ENCODE data around the gene SYT12. TPM values are rescaled to one million over a fixed set of nuclear protein-coding genes. Genes with fewer than 3 reads are reported as not detected.
A peak's percentile ranks its signal among the peaks of the same experiment; 100 is the strongest.
"Not testable (repeated sequence)": the region's sequence is repeated elsewhere in the genome, so short reads cannot be mapped to it uniquely, and the experiment has no call there.

SYT12 gene, protein sequence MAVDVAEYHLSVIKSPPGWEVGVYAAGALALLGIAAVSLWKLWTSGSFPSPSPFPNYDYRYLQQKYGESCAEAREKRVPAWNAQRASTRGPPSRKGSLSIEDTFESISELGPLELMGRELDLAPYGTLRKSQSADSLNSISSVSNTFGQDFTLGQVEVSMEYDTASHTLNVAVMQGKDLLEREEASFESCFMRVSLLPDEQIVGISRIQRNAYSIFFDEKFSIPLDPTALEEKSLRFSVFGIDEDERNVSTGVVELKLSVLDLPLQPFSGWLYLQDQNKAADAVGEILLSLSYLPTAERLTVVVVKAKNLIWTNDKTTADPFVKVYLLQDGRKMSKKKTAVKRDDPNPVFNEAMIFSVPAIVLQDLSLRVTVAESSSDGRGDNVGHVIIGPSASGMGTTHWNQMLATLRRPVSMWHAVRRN
- total RNA-seq, result 0.92 TPM

DNA sequence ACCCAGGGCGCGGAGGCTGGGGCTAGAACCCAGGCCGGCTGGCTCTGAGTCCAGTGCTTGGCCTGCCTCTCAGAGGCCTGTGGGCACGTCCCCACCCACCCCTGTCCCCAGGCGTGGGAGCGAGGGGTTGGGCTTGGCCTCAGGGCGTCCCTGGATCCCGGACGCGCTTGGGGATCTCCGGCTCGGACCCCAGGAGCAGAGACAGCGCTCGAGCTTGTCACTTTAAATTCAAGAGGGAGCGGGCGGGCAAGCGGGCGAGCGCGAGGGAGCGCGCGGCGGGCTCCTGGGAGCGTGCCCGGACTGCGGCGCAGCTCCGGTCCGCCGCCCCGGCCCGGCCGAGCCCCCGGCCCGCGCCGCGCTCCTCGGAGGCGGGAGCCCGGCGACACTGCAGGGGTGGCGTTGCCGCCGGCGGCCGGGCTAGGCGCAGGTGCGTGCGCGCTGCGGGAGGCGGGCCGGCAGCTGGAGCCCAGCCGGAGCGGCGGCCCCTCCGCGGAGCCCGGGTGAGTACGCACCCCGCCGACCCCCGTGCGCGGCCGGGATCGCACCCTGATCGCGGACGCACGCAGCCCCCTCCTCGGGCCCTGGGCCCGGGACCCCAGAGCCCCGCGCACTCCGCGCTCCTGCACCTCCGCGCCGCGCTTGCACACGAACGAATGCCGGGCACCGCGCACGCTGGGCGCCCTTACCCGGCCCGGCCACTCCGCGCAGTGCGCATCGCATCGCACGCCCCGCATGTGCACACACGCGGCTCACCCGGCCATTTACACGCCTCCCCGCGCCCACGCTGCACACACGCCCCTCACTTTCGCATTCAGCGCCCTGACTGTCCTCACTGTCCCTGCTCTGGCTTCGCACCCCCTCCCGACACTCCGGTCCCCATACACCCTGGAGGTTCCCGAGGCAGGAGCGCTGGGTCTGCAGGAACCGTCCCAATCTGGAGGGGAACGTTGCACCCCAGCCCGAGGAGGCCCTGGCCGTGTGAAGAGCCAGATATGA is at the start of gene SYT12:
Gene SYT12 (plus strand): TSS at position 174 of the 996 bp plus-strand sequence. CDS start 7,011 bp downstream, outside the sequence.
- ATAC-seq, result peak; percentile 37

DNA sequence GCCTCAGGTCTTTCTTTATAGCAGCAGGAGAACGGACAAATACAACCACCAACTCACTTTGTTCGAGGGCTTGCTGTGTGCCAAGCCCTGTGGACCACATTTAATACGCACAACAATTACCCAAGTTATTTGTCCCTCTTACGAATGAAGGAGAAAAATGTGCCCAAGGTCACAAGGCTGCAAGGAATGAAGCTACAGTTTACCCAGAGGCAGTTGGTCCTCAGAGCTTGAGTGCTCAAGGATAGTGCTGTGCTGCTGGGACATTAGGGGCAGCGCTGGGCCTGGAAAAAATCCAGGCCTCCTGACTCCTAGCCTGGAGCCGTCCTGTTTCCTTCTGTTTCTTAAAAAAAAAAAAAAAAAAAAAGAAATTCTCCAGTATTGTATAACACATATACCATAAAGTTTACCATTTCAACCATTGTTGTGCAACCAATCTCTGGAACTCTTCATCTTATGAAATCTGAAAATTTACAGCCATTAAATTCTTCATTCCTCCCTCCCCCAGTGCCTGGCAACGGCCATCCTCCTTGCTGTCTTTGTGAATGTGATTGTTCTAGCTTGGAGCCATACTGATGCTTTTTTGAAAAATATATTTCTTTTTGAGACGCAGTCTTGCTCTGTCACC is 48.9 kb upstream of the SYT12 start:
- no peak for ATAC-seq

DNA sequence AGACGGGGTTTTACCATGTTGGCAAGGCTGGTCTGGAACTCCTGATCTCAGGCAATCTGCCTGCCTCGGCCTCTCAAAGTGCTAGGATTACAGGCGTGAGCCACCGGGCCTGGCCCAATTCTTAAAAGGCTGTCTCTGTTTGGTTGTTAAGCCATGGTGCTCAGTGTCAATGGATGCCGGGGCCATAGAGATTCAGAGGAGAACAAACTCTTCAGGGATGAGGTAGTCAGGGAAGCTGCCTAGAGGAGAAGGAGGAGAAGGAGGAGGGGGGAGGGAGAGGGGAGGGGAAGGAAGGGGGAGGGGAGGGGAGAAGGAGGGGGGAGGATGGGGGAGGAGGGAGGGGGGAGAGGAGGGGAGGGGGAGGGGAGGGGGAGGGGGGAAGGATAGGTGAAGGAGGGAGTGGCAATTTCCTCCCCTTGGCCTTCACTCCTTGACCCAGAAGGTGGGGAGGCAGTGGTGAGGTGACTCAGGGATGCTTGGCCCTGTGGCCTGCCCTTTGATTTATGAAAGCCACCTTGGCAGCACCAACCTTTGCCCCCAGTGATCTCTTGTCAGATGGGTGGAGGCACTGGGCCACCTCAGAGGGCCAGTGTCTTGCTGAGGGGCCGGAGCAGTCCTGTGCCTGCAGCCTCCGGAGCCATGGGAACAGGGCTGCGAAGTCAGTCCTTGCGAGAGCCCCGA is 48.1 kb upstream of the SYT12 start, which contains the start of gene C11orf86:
Gene C11orf86 (plus strand): TSS at position 581 of the 681 bp plus-strand sequence. CDS start 59 bp downstream, at position 640.
- ATAC-seq, result no peak

DNA sequence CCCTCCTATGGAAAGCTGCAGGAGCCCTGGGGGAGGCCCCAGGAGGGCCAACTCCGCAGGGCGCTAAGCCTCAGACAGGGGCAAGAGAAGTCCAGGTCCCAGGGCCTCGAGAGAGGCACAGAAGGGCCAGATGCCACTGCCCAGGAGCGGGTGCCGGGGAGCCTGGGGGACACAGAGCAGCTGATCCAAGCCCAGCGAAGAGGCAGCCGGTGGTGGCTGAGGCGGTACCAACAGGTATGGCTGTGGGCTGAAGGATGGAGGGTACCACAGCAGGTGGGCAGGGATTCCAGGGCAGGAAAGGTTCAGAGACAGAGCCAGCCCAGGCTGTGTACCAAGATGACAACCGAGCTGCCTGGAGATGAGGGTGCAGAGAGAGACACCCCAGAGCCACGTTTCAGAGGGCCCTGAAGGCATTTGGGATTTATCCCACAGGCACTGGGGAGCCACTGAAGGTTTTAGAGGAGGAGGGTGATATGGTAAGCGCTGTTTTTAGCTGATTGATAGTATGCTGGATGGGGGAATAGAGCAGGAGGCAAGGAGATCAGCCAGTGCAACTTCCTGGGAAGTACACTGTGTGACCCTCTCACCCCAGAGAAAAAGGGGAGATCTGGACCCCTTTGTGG is 47.4 kb upstream of the SYT12 start:
- no peak for ATAC-seq

DNA sequence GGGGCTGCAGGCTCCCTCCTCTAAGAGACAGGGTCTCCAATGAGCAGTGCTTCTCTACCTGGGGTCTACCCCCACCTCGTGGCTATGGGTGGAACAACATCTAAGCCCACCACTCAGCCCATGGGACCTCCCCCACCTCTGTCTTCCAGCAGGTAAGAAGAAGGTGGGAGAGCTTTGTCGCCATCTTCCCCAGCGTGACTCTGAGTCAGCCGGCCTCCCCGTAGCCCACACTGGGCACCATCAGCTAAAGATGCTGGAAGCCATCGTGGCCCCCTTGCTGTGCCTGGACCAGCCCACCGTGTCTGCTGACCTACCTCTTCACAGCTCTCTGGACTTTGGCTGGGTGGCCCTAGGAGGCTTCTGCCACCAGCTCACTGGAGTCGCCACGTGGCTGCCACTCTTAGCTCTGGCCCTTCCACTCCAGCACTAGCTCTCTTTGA is 46.9 kb upstream of the SYT12 start:
- ATAC-seq, result no peak

DNA sequence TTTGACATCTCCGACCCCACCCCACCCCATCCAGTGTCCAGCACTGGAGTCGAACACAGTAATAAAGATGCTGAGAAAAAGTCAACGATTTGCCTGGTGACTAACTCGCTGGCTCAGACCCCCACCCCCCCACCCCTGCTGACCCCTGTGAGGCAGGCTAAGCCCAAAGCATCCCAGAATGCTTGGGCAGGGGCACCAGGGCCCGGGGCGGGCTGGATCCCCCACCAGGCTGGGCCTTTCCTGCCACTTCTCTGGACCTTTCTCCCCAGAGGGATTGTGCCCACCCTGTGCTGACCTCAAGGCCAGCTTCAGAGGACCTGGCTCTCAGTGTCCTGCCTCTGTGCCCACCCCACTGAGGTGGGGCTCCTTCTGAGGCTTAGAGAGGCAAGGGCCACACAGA is 46.0 kb upstream of the SYT12 start:
- no peak for ATAC-seq

DNA sequence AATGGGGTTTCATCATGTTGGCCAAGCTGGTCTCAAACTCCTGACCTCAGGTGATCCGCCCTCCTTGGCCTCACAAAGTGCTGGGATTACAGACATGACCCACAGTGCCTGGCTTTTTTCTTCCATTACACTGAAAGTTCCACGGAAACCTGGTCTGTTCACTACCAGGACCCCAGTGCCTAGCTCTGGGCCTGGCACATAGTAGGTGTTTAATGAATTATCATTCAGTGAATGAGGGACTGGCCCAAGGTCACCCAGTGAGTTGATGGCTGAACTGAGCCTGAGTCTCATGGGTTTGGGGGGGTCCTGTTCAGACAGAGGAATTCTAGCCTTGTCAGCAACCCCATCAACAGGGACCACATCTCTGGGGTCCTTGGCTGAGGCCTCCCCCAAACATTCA is 44.7 kb upstream of the SYT12 start:
- no peak for ATAC-seq

DNA sequence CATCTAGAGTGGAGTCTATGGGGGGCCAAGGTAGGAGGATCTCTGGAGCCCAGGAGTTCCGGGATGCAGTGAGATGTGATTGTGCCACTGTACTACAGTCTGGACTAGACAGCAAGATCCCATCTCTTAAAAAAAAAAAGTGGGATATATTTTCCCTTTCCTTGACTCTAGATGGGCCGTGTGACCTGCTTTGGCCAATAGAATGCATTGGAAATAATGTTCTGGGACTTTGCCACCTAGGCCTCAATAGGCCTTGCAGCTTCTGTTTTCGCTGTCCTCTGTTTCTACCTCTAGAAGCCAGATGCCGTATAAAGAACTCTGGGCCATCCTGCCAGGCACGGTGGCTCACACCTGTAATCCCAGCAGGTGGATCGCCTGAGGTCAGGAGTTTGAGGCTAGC is 44.2 kb upstream of the SYT12 start:
- no peak for ATAC-seq

DNA sequence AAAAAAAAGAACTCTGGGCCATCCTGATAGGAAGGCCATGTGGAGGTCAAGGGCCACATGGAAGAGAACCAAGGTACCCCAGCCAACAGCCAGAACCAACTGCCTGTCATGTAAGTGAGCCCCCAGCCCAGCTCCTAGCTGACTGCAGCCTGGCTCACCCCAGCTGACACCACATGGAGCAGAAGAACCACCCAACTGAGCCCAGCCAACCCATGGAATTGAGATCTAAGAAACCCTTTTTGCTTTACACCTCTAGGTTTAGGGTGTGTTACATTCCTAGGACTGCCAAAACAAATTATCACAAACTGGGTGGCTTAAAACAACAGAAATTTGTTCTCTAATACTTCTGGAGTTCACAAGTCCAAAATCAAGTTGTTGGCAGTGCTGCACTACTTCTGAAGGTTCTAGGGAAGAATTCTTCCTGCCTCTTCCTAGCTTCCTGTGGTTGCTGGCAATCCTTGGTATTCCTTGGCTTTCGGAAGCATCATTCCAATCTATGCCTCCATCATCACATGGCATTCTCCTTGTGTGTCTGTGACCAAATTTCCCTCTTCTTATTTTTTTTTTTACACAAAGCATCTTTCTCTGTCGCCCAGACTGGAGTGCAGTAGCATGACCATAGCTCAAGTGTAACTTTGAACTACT is 43.5 kb upstream of the SYT12 start:
- ATAC-seq, result no peak

DNA sequence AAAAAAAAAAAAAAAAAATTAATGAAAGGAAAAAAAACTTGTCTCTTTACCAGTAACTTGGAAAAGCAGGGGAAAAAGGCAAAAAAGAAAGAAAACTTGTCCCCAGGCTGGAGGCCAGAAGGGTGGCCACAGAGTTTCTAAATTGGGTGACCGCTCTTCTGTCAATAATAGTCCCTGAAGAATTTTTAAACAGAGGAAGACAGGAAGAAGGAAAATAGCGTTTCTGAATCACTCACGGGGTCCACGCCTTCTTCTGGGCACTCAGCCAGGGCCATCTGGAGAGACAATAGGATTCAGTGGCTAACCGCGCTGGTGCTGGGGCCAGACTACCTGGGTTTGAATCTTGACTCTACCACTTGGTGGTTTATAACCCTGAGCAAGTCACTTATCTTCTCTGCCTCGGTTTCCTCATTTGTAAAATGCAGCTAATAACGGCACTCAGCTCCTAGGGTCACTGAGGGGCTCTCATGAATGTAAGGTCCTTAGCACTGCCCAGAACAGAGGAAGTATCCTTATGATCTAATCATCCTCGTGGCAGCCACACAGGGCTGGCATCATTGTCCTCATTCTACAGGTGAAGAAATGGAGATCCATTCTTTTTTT is 40.9 kb upstream of the SYT12 start:
- ATAC-seq, result peak; percentile 67

DNA sequence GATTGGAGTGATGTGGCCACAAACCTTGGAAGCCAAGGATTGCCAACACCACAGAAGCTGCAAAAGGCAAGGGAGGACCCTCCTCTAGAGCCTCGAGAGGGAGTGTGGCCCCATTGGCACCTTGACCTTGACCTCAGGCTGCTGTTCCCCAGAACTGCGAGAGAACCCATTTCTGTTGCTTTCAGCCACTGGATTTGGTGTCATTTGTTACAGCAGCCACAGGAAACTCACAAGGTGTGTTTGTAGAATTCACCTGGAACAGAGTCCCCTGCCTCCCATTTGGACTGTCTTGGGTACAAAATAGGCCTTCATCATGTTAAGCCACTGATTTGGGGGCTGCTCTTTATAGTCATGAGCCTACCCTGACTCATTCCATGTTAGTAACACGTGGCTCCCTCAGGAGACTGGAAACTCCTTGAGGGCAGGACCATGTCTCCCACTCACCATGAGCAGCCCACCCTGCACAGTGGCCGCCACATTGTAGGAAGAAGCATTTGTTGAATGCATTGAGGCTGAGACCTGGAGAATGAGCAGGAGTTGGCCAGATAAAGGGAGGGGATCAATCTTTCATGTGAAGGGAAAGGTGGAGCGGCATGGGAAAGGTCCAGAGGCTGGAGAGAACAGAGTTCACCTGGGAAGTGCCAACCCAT is 39.5 kb upstream of the SYT12 start:
- no peak for ATAC-seq

DNA sequence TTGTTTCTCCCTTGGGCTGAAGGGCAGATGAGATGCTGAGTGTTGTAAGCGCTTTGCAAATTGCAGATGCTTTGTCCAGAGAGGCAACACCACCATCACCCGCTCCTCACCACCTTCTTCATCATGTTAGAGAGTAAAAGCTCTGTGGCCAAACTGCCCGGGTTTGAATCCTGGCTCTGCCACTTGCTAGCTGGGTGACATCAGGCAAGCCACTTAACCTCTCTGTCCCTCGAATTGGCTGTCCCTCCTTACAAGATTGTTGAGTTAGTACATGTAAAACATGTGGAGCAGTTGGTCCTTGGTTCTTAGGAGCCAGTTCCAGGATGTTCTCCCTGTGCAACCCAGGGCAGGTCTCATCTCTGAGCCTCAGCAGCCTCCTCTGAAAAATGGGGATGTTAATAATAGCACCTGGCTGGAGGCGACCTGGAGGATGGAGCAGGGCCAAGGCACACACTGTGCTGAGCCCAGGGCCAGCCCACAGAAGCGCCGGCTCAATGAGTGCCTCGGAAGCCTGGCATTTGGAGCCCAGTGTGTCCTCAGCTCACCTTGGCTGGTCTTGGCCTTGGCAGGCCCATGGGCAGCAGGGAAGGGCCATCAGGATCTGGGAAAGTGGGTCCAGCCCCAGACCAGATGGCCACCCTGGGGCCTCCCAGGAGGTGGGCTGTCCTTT is 37.3 kb upstream of the SYT12 start:
- peak; percentile 9 for ATAC-seq

DNA sequence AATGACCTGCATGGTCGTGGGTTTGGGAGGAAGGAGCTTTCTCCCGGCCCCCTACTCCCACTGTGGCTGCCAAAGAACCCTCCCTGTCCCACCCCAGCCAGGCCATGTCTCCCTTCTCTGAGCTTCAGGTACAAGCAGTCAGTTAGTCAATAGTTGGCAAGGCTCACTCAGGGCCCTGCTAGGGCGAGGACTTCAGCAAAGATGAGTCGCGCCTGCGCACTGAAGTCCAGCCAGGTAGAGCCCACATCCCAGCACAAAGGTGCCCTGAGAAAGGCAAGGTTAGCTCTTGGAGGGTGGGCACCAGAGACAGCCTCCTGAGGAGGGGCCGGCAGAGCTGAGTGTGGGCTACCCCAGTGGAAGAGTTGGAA is 36.8 kb upstream of the SYT12 start:
- ATAC-seq, result peak; percentile 29

DNA sequence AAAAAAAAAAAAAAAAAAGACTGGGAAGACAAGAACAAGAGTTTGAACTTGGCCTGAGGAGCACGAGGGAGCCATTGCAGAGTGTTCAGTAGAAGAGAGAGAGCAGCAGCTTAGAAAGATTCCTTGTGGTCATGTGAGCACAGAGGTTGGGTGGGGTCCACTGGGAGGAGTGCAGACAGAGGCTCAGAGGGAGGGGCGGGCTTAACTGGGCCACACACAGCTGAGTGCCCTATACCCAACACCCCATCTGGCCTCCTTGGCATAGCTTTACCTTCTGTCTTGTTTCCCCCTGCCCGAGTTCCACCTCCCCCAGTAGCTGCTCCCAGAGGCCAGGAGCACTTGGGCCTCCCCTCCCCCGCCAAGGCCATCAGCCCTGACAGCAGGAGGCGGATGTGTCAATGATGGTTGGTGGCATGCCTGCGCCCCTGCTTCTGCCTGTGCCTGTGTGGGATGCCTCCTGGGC is 35.7 kb upstream of the SYT12 start:
- no peak for ATAC-seq

DNA sequence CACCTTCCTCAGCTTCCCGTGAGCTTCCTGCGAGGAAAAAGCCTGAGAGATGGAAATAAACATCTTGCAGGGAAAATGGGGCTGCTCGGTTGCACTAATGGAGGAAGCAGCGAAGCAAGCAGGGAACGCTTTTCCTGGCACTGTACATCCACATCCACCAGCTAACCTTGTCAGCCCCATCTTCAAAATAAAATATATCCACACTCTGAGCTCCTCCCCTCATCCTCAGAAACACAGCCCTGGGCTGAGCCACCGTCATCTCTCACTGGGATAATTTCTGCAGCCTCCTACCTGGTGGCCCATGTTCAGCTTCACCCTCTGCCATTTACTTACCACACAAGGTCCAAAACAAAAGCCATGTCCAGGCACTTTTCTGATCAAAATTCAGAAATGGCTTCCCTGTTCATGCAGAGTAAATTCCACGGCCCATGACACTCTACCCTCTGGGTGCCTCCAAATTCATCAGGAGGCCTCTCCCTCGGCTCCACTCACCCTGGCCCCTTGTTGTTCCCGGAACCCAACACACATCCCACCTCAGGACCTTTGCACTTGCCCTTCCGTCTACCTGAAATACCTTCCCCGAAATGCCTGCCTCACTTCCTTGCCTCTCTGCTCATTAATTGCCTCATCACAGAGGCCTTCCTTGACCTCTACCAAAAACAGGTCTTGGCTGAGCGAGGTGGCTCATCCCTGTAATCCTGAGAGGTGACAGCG is 34.9 kb upstream of the SYT12 start:
- ATAC-seq, result no peak

DNA sequence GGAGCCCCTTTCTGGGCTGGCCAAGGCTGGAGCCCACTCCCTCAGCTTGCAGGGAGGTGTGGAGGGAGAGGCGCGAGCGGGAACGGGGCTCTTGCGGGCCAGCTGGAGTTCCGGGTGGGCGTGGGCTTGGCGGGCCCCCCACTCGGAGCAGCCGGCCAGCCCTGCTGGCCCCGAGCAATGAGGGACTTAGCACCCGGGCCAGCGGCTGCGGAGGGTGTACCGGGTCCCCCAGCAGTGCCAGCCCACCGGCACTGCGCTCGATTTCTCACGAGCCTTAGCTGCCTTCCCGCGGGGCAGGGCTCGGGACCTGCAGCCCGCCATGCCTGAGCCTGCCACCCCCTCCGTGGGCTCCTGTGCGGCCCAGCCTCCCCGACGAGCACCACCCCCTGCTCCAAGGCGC is 34.2 kb upstream of the SYT12 start:
- not testable (repeated sequence) for ATAC-seq

DNA sequence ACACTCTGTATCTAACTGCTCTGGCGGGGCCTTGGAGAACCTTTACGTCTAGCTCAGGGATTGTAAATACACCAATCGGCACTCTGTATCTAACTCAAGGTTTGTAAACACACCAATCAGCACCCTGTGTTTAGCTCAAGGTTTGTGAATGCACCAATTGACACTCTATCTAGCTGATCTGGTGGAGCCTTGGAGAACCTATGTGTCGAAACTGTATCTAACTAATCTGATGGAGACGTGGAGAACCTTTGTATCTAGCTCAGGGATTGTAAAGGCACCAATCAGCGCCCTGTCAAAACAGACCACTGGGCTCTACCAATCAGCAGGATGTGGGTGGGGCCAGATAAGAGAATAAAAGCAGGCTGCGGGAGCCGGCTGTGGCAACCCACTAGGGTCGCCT is 33.6 kb upstream of the SYT12 start:
- not testable (repeated sequence) for ATAC-seq

DNA sequence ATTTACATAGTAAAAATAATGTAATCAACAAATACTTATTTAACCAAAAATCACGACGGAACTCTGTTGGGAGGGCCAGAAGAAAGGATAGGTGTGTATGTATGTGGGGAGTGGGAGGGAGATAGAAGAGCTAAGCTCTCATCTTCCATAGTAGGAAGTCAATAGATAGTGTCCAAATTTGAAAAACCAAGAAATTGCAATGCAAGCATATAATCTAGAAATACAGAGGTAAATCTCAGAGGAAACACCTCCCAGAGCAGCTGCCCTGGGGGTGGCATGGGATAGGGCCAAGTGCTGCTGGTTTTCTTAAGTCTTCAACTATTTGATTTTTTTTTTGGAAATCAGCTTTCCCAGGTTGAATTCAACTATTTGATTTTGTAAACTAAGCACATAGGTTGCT is 30.9 kb upstream of the SYT12 start:
- ATAC-seq, result no peak

Data from esophagus mucosa (tissue), 1 donor.